A549 (cell line): ENCODE results near the gene PPIL4. TPM values are rescaled to one million over a fixed set of nuclear protein-coding genes. Genes with fewer than 3 reads are reported as not detected.

ENCODE experiments used
- ATAC-seq, 2 experiments: fragments of 200-7000 bp in 1 of 2; fragments of >200 bp in 1 of 2; cut with Nextera tagmentation in 1 of 2; cut with Tn5 transposase in 1 of 2; 3 replicates each; pipeline versions ENCODE4 v1.8.0 to v1.9.1; 2018 to 2020; ENCODE audit warnings: mild to moderate bottlenecking in 1 of 2, moderate library complexity in 1 of 2
- CTCF ChIA-PET: fragments of 300-600 bp; sonication (Branson Sonifier 250); formaldehyde crosslinking; extraction: SDS; loops from one replicate; lab custom pipeline; 2021; ENCODE audit warnings: antibody characterized with exemption, inconsistent platforms; lab: Yijun Ruan, JAX
- POLR2A ChIA-PET: fragments of 350-600 bp; formaldehyde crosslinking; extraction: SDS; loops from one replicate; lab custom pipeline; 2021; ENCODE audit warnings: antibody characterized with exemption, inconsistent platforms; lab: Yijun Ruan, JAX
- DNase-seq, 2 experiments: peaks; one replicate each; pipeline versions ENCODE4 v3.0.0 to v3.0.0-alpha.2; 2011 to 2016; ENCODE audit warnings: low read depth in 1 of 2, low spot score in 1 of 2
- FAIRE-seq: peaks from 2 replicates; lab custom pipeline; 2011; peaks lifted over from hg19 to GRCh38; lab: Jason Lieb, UNC
- H3K27ac ChIP-seq, 2 experiments: fragments of >200 bp; sonication (Bioruptor Twin); formaldehyde crosslinking; 3 replicates each; pipeline ENCODE4 v1.5.1; 2016 to 2017
- H3K4me1 ChIP-seq: fragments of >200 bp; sonication (Bioruptor Twin); formaldehyde crosslinking; 3 replicates; pipeline ENCODE4 v1.6.1; 2016
- H3K4me2 ChIP-seq: fragments of >200 bp; sonication (Bioruptor Twin); formaldehyde crosslinking; 3 replicates; pipeline ENCODE4 v1.6.1; 2016
- H3K4me3 ChIP-seq: fragments of >200 bp; sonication (Bioruptor Twin); formaldehyde crosslinking; 3 replicates; pipeline ENCODE4 v1.5.1; 2016
- H3K9me3 ChIP-seq: fragments of >200 bp; sonication (Bioruptor Twin); formaldehyde crosslinking; 3 replicates; pipeline ENCODE4 v1.6.1; 2016
- CEBPB ChIP-seq, 2 experiments: fragments of >200 bp in 1 of 2; sonication (Bioruptor Twin) in 1 of 2; formaldehyde crosslinking in 1 of 2; IDR thresholded peaks; 2 replicates each; pipeline ENCODE4 v1.6.1; 2012 to 2016
- CHD2 ChIP-seq: fragments of 150-350 bp; IDR thresholded peaks from 2 replicates; pipeline ENCODE4 v1.6.1; 2014; ENCODE audit warnings: low read length; ENCODE audit not compliant: partially characterized antibody
- CHD4 ChIP-seq: fragments of 200-600 bp; sonication (generic); IDR thresholded peaks from 2 replicates; pipeline ENCODE4 v1.6.1; 2016; ENCODE audit warnings: antibody characterized with exemption, mild to moderate bottlenecking, borderline replicate concordance
- EHMT2 ChIP-seq: fragments of 200-600 bp; sonication (generic); IDR thresholded peaks from 2 replicates; pipeline ENCODE4 v1.6.1; 2016; ENCODE audit warnings: antibody characterized with exemption, low read depth, mild to moderate bottlenecking, moderate library complexity
- ESRRA ChIP-seq: fragments of 150-350 bp; IDR thresholded peaks from 2 replicates; pipeline ENCODE4 v1.6.1; 2014; ENCODE audit warnings: mild to moderate bottlenecking, low read length, borderline replicate concordance
- FOSB ChIP-seq: fragments of 250-450 bp; sonication (Bioruptor Pico); IDR thresholded peaks from 2 replicates; pipeline ENCODE4 v1.5.0; 2020; ENCODE audit warnings: mild to moderate bottlenecking, moderate library complexity
- FOSL2 ChIP-seq, 2 experiments: fragments of 450-650 bp in 1 of 2; fragments of >200 bp in 1 of 2; sonication (Bioruptor Twin) in 1 of 2; formaldehyde crosslinking; IDR thresholded peaks; 2 replicates each; pipeline versions ENCODE4 v1.5.0 to v1.6.1; 2016 to 2020; ENCODE audit warnings: mild to moderate bottlenecking in 1 of 2, moderate library complexity in 1 of 2
- GATA3 ChIP-seq: IDR thresholded peaks from 2 replicates; pipeline ENCODE4 v1.6.1; 2012; ENCODE audit warnings: borderline replicate concordance
- HDAC2 ChIP-seq: fragments of 200-600 bp; sonication (generic); IDR thresholded peaks from 2 replicates; pipeline ENCODE4 v1.6.1; 2016
- HMGXB4 ChIP-seq: fragments of 250-450 bp; sonication (Bioruptor Pico); IDR thresholded peaks from 2 replicates; pipeline ENCODE4 v1.5.0; 2021; ENCODE audit warnings: mild to moderate bottlenecking, moderate library complexity, borderline replicate concordance
- HOXB5 ChIP-seq: fragments of 250-450 bp; sonication (Bioruptor Pico); IDR thresholded peaks from 2 replicates; pipeline ENCODE4 v1.5.0; 2020; ENCODE audit warnings: mild to moderate bottlenecking, moderate library complexity
- JUNB ChIP-seq: fragments of >200 bp; sonication (Bioruptor Twin); formaldehyde crosslinking; IDR thresholded peaks from 2 replicates; pipeline ENCODE4 v1.6.1; 2016
- KDM1A ChIP-seq: fragments of 200-600 bp; sonication (generic); IDR thresholded peaks from 2 replicates; pipeline ENCODE4 v1.6.1; 2016; ENCODE audit warnings: low read depth, mild to moderate bottlenecking
- MAX ChIP-seq: IDR thresholded peaks from 2 replicates; pipeline ENCODE4 v1.6.1; 2012
- MAZ ChIP-seq: fragments of 150-350 bp; IDR thresholded peaks from 2 replicates; pipeline ENCODE4 v1.6.1; 2014; ENCODE audit warnings: antibody characterized with exemption, low read depth, low read length, borderline replicate concordance
- PBX3 ChIP-seq: IDR thresholded peaks from 2 replicates; pipeline ENCODE4 v1.6.1; 2012
- PHF8 ChIP-seq: fragments of 200-600 bp; sonication (generic); IDR thresholded peaks from 2 replicates; pipeline ENCODE4 v1.6.1; 2016; ENCODE audit warnings: low read depth, mild to moderate bottlenecking, antibody characterized with exemption, moderate library complexity, borderline replicate concordance
- POLR2A ChIP-seq: IDR thresholded peaks from 2 replicates; pipeline ENCODE4 v1.6.1; 2012; ENCODE audit warnings: mild to moderate bottlenecking, low read length
- RAD21 ChIP-seq, 2 experiments: fragments of >200 bp in 1 of 2; sonication (Bioruptor Twin) in 1 of 2; formaldehyde crosslinking in 1 of 2; IDR thresholded peaks in 1 of 2; conservative IDR thresholded peaks in 1 of 2; 2 replicates in 1 of 2; 3 replicates in 1 of 2; pipeline ENCODE4 v1.6.1; 2012 to 2018; ENCODE audit warnings: inconsistent platforms in 1 of 2
- RFX5 ChIP-seq: fragments of 450-650 bp; IDR thresholded peaks from 2 replicates; pipeline ENCODE4 v1.7.1; 2014; ENCODE audit warnings: antibody characterized with exemption, mild to moderate bottlenecking, moderate library complexity
- SMC3 ChIP-seq: fragments of >200 bp; sonication (Bioruptor Twin); formaldehyde crosslinking; IDR thresholded peaks from 3 replicates; pipeline ENCODE4 v1.6.1; 2018; ENCODE audit warnings: inconsistent platforms
- TFCP2L1 ChIP-seq: fragments of 250-450 bp; sonication (Bioruptor Pico); IDR thresholded peaks from 2 replicates; pipeline ENCODE4 v1.5.0; 2021; ENCODE audit warnings: mild to moderate bottlenecking
- ZC3H11A ChIP-seq: fragments of 450-650 bp; IDR thresholded peaks from 2 replicates; pipeline ENCODE4 v1.6.1; 2014; ENCODE audit warnings: antibody characterized with exemption, mild to moderate bottlenecking
- ZFP36 ChIP-seq: fragments of 450-650 bp; IDR thresholded peaks from 2 replicates; pipeline ENCODE4 v1.6.1; 2014; ENCODE audit warnings: borderline replicate concordance; ENCODE audit not compliant: partially characterized antibody
- WGBS: methylation state at CpG from one replicate; pipeline ENCODE4 v1.1.6; 2017; ENCODE audit errors: missing lambda C conversion rate; 5-methylcytosine and 5-hydroxymethylcytosine counted together
- polyA plus RNA-seq, 4 experiments: library from polyadenylated mRNA; depleted of rRNA in 3 of 4; stranded (reverse); fragments of >200 nt; fragmentation: RNase III in 1 of 4; extraction: RNeasy Plus Mini Kit Qiagen cat#74134 plus additional on column Dnase treatment in 1 of 4; gene quantifications; 2 replicates in 3 of 4; 3 replicates in 1 of 4; pipeline ENCODE4 v1.2.3, GENCODE V29; 2011 to 2017
- TF ChIP-seq, protein P1 (sequence below): fragments of >200 bp; sonication (Bioruptor Twin); formaldehyde crosslinking; IDR thresholded peaks from 2 replicates; pipeline ENCODE4 v1.6.1; 2016
- TF ChIP-seq, protein P2 (sequence below): fragments of 450-650 bp; IDR thresholded peaks from 2 replicates; pipeline ENCODE4 v1.6.1; 2014; ENCODE audit warnings: antibody characterized with exemption
- TF ChIP-seq, protein P3 (sequence below): fragments of >200 bp; sonication (Bioruptor Twin); formaldehyde crosslinking; IDR thresholded peaks from 3 replicates; pipeline ENCODE4 v1.5.1; 2016
- TF ChIP-seq, protein P4 (sequence below): fragments of 150-350 bp; IDR thresholded peaks from 2 replicates; pipeline ENCODE4 v1.6.1; 2014; ENCODE audit warnings: low read depth, mild to moderate bottlenecking, low read length

The PPIL4 gene
- polyA plus RNA-seq, 2 of the 4 experiments (the other 2 are of a cell fraction) = 12.1 to 17.2 TPM

GRCh38 chr6:149565527-149566409 lies 19.9 kb upstream of the PPIL4 start, which contains the start of gene GINM1:
GINM1 (plus strand) TSS chr6:149566375; CDS start chr6:149566415, 40 bp downstream.
- 2% methylated on average over 32 of the region's 59 CpGs for WGBS
- peak; percentile 90 to 92 for ATAC-seq
- peaks cover 32% of the 10 kb centered on the region for H3K4me1 ChIP-seq
- DNase-seq = peak; percentile 87 to 92
- ChIA-PET POLR2A (interaction anchor here (0.6 to 2.0 kb wide), 5 partner anchors 20 to 385 kb away, joined by 3 to 8 read pairs (median 3); partner anchors contain the start of genes PCMT1 and PPIL4), CTCF (interaction anchor here (1.0 to 1.2 kb wide), 3 partner anchors 15 to 22 kb away, joined by 3 to 5 read pairs (median 3); no protein-coding TSS in a partner anchor)
- no peaks in the 10 kb centered on the region for H3K9me3 ChIP-seq
- no peak for FAIRE-seq
- peak within 1 kb of the TSS; percentile 100 for H3K4me3 ChIP-seq
- H3K27ac ChIP-seq = peak within 1 kb of the TSS; percentile 93 to 97
- peak within 1 kb of the TSS; percentile 97 for H3K4me2 ChIP-seq
- TF ChIP-seq, protein P1, sequence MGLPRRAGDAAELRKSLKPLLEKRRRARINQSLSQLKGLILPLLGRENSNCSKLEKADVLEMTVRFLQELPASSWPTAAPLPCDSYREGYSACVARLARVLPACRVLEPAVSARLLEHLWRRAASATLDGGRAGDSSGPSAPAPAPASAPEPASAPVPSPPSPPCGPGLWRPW = no peak
- no peak for TF ChIP-seq FOSL2 (IDR thresholded peaks at IDR 0.05)
- TF ChIP-seq FOSL2 (CRISPR knock-in tag; IDR thresholded peaks at IDR 0.05) = peak; percentile 48
- TF ChIP-seq POLR2A = no peak
- TF ChIP-seq MAX = peak; percentile 48; the same call in 1 of the 2 replicates
- TF ChIP-seq CEBPB (IDR thresholded peaks at IDR 0.05) = no peak
- TF ChIP-seq MAZ = no peak
- TF ChIP-seq, protein P2, sequence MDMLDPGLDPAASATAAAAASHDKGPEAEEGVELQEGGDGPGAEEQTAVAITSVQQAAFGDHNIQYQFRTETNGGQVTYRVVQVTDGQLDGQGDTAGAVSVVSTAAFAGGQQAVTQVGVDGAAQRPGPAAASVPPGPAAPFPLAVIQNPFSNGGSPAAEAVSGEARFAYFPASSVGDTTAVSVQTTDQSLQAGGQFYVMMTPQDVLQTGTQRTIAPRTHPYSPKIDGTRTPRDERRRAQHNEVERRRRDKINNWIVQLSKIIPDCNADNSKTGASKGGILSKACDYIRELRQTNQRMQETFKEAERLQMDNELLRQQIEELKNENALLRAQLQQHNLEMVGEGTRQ = no peak
- TF ChIP-seq HDAC2 = no peak
- TF ChIP-seq HMGXB4 (CRISPR knock-in tag) = no peak
- no peak for TF ChIP-seq RFX5
- TF ChIP-seq SMC3 = peak; percentile 46
- no peak for TF ChIP-seq HOXB5 (CRISPR knock-in tag)
- no peak for TF ChIP-seq TFCP2L1 (CRISPR knock-in tag)
- TF ChIP-seq, protein P3, sequence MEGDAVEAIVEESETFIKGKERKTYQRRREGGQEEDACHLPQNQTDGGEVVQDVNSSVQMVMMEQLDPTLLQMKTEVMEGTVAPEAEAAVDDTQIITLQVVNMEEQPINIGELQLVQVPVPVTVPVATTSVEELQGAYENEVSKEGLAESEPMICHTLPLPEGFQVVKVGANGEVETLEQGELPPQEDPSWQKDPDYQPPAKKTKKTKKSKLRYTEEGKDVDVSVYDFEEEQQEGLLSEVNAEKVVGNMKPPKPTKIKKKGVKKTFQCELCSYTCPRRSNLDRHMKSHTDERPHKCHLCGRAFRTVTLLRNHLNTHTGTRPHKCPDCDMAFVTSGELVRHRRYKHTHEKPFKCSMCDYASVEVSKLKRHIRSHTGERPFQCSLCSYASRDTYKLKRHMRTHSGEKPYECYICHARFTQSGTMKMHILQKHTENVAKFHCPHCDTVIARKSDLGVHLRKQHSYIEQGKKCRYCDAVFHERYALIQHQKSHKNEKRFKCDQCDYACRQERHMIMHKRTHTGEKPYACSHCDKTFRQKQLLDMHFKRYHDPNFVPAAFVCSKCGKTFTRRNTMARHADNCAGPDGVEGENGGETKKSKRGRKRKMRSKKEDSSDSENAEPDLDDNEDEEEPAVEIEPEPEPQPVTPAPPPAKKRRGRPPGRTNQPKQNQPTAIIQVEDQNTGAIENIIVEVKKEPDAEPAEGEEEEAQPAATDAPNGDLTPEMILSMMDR = peak; percentile 54
- no peak for TF ChIP-seq CHD4
- TF ChIP-seq KDM1A = no peak
- no peak for TF ChIP-seq GATA3
- TF ChIP-seq RAD21 (conservative IDR thresholded peaks at IDR 0.05 in 1 of 2, IDR thresholded peaks at IDR 0.05 in 1 of 2) = peak; percentile 42 to 54

GRCh38 chr6:149563928-149564325 lies 18.1 kb upstream of the PPIL4 start:
- DNase-seq (no peak), FAIRE-seq (no peak), ATAC-seq (no peak)
- CTCF ChIA-PET = interaction anchor here (2.1 to 2.4 kb wide), 2 partner anchors 17 to 19 kb away, joined by 9 to 11 read pairs; partner anchors contain the start of gene PPIL4
- H3K4me2 ChIP-seq = peak overlapping the region; percentile 46
- no peaks in the 10 kb centered on the region for H3K9me3 ChIP-seq
- H3K4me3 ChIP-seq = no peak overlapping the region
- POLR2A ChIA-PET = no interaction called here
- WGBS = 54% methylated on average over 3 of the region's 3 CpGs
- 0 out of 6 replicates have a peak overlapping the region, but pooled peaks of 1 of the 2 experiments have one; percentile 33 for H3K27ac ChIP-seq
- peaks cover 32% of the 10 kb centered on the region for H3K4me1 ChIP-seq
- TF ChIP-seq, protein P4, sequence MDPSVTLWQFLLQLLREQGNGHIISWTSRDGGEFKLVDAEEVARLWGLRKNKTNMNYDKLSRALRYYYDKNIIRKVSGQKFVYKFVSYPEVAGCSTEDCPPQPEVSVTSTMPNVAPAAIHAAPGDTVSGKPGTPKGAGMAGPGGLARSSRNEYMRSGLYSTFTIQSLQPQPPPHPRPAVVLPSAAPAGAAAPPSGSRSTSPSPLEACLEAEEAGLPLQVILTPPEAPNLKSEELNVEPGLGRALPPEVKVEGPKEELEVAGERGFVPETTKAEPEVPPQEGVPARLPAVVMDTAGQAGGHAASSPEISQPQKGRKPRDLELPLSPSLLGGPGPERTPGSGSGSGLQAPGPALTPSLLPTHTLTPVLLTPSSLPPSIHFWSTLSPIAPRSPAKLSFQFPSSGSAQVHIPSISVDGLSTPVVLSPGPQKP = no peak
- TF ChIP-seq PHF8 (no peak), EHMT2 (no peak), KDM1A (no peak), PBX3 (no peak), CHD4 (no peak), ESRRA (no peak), CHD2 (no peak), ZFP36 (no peak), FOSB (CRISPR knock-in tag) (no peak), ZC3H11A (no peak), JUNB (no peak; the same call in 1 of the 2 replicates)
- TF ChIP-seq, protein P1 = no peak
